ENCODE data around the gene ELAVL2.

Gene ELAVL2

GRCh38 chr9:23821375-23822181, 4.5 kb downstream of the ELAVL2 start:
- no peak for DNase-seq (ENCODE audit: low read depth in 2 of 2)

GRCh38 chr9:23820451-23821374, 5.3 kb downstream of the ELAVL2 start:
- DNase-seq (ENCODE audit: low read depth in 2 of 2) = no peak

GRCh38 chr9:23819403-23819802, 6.6 kb downstream of the ELAVL2 start:
- no peak for DNase-seq (ENCODE audit: low read depth in 2 of 2)

- no peak for DNase-seq (ENCODE audit: low read depth in 2 of 2)
Observed at GRCh38 chr9:23814243-23814642, 11.8 kb downstream of the ELAVL2 start.

- no peak for DNase-seq (ENCODE audit: low read depth in 2 of 2)
Observed at GRCh38 chr9:23812673-23813072, 13.4 kb downstream of the ELAVL2 start.

GRCh38 chr9:23811633-23812032, 14.4 kb downstream of the ELAVL2 start:
- no peak for DNase-seq (ENCODE audit: low read depth in 2 of 2)

- DNase-seq (ENCODE audit: low read depth in 2 of 2) = no peak
Observed at GRCh38 chr9:23803216-23803615, 22.8 kb downstream of the ELAVL2 start.

- DNase-seq (ENCODE audit: low read depth in 2 of 2) = no peak
Observed at GRCh38 chr9:23801523-23801922, 24.5 kb downstream of the ELAVL2 start.

- DNase-seq (ENCODE audit: low read depth in 2 of 2) = no peak
Observed at GRCh38 chr9:23799521-23799920, 26.5 kb downstream of the ELAVL2 start.

- DNase-seq (ENCODE audit: low read depth in 2 of 2) = no peak
Observed at GRCh38 chr9:23798325-23798724, 27.7 kb downstream of the ELAVL2 start.

GRCh38 chr9:23796209-23796608, 29.8 kb downstream of the ELAVL2 start:
- DNase-seq (ENCODE audit: low read depth in 2 of 2) = no peak

- DNase-seq (ENCODE audit: low read depth in 2 of 2) = no peak
Observed at GRCh38 chr9:23790351-23791260, 35.4 kb downstream of the ELAVL2 start.

- DNase-seq (ENCODE audit: low read depth in 2 of 2) = no peak
Observed at GRCh38 chr9:23789529-23790254, 36.3 kb downstream of the ELAVL2 start.

- DNase-seq (ENCODE audit: low read depth in 2 of 2) = no peak
Observed at GRCh38 chr9:23784962-23785361, 41.1 kb downstream of the ELAVL2 start.

- DNase-seq (ENCODE audit: low read depth in 2 of 2) = no peak
Observed at GRCh38 chr9:23783509-23783908, 42.5 kb downstream of the ELAVL2 start.

- no peak for DNase-seq (ENCODE audit: low read depth in 2 of 2)
Observed at GRCh38 chr9:23779220-23779619, 46.8 kb downstream of the ELAVL2 start.

GRCh38 chr9:23777328-23777727, 48.7 kb downstream of the ELAVL2 start:
- DNase-seq (ENCODE audit: low read depth in 2 of 2) = no peak

- DNase-seq (ENCODE audit: low read depth in 2 of 2) = no peak
Observed at GRCh38 chr9:23775549-23775948, 50.5 kb downstream of the ELAVL2 start.

- no peak for DNase-seq (ENCODE audit: low read depth in 2 of 2)
Observed at GRCh38 chr9:23774266-23774665, 51.8 kb downstream of the ELAVL2 start.

- DNase-seq (ENCODE audit: low read depth in 2 of 2) = no peak
Observed at GRCh38 chr9:23772385-23772783, 53.7 kb downstream of the ELAVL2 start.

- DNase-seq (ENCODE audit: low read depth in 2 of 2) = no peak
Observed at GRCh38 chr9:23771746-23772384, 54.2 kb downstream of the ELAVL2 start.
